GM12874 (cell line): ENCODE data around the gene ZNF865.

ENCODE experiments used
- TF ChIP-seq, protein P1 (sequence below): IDR thresholded peaks from 2 replicates; pipeline ENCODE4 v1.5.1; 2011; ENCODE audit warnings: low read depth, mild to moderate bottlenecking, control low read depth, low read length, moderate library complexity; ENCODE audit not compliant: insufficient read depth

ZNF865 gene

DNA sequence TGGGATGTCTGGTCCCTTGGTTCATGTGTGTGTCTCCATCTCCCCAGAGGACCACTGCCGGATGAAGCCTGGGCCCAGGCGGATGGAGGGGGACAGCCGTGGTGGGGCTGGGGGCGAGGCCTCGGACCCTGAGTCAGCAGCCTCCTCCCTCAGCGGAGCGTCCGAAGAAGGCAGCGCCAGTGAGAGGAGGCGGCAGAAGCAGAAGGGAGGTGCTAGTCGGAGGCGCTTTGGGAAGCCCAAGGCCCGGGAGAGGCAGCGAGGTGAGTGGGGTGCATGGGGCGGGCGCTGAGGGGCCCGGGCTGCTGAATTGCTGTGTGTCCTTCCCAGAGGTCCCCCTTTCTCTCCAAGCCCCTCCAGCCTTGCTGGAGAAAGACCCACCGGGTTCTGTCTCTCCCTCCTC, 45.8 kb downstream of the ZNF865 start:
- TF ChIP-seq, protein P1, sequence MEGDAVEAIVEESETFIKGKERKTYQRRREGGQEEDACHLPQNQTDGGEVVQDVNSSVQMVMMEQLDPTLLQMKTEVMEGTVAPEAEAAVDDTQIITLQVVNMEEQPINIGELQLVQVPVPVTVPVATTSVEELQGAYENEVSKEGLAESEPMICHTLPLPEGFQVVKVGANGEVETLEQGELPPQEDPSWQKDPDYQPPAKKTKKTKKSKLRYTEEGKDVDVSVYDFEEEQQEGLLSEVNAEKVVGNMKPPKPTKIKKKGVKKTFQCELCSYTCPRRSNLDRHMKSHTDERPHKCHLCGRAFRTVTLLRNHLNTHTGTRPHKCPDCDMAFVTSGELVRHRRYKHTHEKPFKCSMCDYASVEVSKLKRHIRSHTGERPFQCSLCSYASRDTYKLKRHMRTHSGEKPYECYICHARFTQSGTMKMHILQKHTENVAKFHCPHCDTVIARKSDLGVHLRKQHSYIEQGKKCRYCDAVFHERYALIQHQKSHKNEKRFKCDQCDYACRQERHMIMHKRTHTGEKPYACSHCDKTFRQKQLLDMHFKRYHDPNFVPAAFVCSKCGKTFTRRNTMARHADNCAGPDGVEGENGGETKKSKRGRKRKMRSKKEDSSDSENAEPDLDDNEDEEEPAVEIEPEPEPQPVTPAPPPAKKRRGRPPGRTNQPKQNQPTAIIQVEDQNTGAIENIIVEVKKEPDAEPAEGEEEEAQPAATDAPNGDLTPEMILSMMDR, result no peak

DNA sequence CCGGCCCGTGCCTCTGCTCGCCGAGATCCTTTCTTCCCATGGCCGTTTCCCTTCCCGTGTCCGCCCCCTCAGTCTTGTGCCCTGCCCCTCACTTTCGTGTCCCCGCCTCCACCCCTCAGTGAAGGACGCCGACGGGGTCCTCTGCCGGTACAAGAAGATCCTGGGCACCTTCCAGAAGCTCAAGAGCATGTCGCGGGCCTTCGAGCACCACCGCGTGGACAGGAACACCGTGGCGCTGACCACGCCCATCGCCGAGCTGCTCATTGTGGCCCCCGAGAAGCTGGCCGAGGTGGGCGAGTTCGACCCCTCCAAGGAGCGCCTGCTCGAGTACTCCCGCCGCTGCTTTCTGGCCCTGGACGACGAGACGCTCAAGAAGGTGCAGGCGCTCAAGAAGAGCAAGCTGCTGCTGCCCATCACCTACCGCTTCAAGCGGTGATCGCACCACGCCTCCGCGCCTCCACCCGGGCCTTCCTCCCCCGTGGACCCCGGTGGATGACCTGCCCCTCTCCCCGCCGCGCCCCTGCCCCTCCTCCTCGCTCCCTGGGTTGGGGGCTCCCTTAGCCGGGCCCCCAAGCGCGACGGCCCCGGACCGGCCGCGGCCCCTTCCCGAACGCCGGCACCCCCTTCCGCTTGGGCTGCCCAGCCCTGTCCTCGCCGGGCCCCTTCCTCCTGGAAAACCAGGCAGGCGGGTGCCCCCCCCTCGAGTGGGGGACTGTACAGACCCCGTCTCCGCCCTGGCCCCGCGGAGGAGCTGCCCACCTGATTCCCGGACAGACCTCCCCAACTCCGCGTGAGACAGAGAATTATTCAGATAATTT, 47.1 kb downstream of the ZNF865 start:
- TF ChIP-seq, protein P1, result no peak

DNA sequence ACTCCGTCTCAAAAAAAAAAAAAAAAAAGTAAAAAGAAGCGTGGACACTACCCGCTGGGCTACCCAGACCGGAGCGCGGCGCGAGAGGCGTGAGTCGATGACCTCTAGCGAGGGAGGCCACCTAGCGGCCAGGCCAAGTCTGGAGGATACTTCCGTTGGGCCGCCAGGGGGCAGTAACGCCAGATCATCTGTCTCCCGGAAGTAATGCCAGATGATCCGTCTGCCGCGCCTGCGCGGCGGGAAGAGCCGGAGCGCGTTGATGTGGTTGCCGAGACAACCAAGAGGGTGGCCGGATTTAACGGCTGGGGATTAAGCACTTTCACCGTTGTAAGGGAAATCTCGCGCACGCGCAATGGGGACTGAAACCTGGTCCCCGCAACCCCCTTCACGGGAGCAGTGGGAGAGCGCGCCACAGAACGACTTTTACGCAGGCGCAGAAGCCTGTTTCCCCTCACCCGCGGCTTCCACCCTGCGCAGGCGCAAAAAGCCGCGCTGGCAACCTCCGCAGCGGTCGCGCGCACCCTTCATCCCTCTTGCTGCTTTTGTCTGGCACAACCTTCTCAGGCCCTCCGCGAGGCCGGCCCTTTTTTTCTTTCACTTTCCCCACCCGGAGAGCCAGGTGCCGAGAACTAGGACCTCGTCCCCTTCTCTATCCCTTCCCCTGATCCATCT, 48.3 kb downstream of the ZNF865 start:
- TF ChIP-seq, protein P1, result peak; percentile 100

GRCh38 chr19:55654323-55654867, 48.9 kb downstream of the ZNF865 start:
- TF ChIP-seq, protein P1, result no peak

- TF ChIP-seq, protein P1, result no peak
Observed at GRCh38 chr19:55654868-55655647, 49.6 kb downstream of the ZNF865 start, which contains the start of gene U2AF2. U2AF2 (plus strand) TSS chr19:55655035; CDS start chr19:55655105, 70 bp downstream.

DNA sequence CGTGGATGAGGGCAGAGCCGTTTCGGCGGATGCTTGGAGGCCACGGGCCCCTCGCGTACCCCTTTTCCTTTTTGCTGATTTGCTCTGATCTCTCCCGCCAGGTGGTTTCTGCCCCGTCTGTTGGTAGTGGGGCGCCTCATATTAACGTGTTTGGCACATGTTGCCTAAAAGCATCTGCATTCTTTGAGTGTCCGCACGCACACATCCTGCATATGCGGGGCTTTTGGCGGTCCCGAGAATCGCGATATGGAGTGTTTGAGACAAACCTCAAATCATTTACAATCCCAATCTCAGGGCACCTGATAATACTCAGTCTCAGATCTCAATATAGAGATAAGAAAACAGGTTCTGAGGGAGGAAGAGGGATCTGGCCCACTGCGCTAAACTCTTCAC, 50.2 kb downstream of the ZNF865 start:
- TF ChIP-seq, protein P1, result no peak

DNA sequence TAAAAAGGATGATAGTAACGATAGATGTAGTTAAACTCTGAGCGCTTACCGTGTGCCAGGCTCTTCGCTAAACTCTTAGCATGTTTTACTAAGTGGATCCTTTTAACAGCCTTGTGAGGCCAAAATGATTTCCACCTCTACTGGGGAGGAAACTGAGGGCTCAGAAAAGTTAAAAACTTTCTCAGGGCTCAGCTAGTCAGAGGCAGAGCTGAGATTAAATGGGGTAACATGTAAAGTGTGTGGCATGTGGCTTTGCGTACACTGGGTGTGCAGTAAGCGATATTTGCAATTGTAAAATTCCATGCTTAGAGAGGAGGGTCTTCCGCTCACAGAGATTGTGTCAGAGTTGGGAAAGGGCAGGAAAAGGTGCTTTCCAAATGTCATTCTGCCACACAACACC, 51.1 kb downstream of the ZNF865 start:
- TF ChIP-seq, protein P1, result no peak
